HL-60 (cell line): ENCODE measurements around the gene RSPO3.

Experiments
- CTCF ChIP-seq: IDR thresholded peaks from one replicate; pipeline ENCODE4 v1.5.1; 2011; ENCODE audit warnings: low read length, control low read depth, inconsistent platforms; ENCODE audit not compliant: insufficient read depth
- TF ChIP-seq, protein P1 (sequence below): IDR thresholded peaks from 2 replicates; pipeline ENCODE4 v1.6.1; 2012; ENCODE audit warnings: low read depth; ENCODE audit not compliant: insufficient replicate concordance

- no peak for TF ChIP-seq CTCF
- TF ChIP-seq, protein P1, sequence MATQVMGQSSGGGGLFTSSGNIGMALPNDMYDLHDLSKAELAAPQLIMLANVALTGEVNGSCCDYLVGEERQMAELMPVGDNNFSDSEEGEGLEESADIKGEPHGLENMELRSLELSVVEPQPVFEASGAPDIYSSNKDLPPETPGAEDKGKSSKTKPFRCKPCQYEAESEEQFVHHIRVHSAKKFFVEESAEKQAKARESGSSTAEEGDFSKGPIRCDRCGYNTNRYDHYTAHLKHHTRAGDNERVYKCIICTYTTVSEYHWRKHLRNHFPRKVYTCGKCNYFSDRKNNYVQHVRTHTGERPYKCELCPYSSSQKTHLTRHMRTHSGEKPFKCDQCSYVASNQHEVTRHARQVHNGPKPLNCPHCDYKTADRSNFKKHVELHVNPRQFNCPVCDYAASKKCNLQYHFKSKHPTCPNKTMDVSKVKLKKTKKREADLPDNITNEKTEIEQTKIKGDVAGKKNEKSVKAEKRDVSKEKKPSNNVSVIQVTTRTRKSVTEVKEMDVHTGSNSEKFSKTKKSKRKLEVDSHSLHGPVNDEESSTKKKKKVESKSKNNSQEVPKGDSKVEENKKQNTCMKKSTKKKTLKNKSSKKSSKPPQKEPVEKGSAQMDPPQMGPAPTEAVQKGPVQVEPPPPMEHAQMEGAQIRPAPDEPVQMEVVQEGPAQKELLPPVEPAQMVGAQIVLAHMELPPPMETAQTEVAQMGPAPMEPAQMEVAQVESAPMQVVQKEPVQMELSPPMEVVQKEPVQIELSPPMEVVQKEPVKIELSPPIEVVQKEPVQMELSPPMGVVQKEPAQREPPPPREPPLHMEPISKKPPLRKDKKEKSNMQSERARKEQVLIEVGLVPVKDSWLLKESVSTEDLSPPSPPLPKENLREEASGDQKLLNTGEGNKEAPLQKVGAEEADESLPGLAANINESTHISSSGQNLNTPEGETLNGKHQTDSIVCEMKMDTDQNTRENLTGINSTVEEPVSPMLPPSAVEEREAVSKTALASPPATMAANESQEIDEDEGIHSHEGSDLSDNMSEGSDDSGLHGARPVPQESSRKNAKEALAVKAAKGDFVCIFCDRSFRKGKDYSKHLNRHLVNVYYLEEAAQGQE: no peak
These were observed 44.4 kb downstream of the RSPO3 start for GRCh38 chr6:127162836-127163235.
